ENCODE results near the gene GALNT7. TPM values are rescaled to one million over a fixed set of nuclear protein-coding genes. Genes with fewer than 3 reads are reported as not detected.

GALNT7 gene
- total and polyA plus RNA-seq, 2 of the 13 experiments (the other 11 are each of a cell fraction or from before 2014, with no cell fraction given), result 0.08 to 0.13 TPM

DNA sequence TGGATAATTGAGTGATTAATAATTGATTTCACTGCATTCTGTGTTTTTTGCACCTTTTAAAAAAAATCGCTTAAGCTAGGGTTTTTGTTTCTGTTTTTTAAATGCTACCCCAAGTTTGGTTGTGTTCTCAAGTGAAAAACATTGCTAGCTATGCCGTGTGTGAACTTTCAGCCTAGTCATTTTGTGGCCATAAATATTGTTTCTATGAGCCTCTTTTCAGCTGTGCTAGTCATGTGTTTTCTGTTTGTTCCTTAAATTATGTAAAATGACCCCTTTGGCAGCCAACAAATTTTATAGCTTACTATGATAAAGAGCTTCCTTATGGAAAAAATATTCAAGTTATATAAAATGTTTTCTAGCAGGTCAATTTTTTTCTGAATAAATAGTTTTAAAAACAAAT lies 59.1 kb downstream of the GALNT7 start:
- 19% methylated on average over 2 of the region's 2 CpGs for WGBS (ENCODE audit: low lambda C conversion rate)
- ChIA-PET CTCF (ENCODE audit: low intra/inter-chr PET ratio, low total read pairs) (no interaction called here), POLR2A (no interaction called here)
- no peak overlapping the region for H2AFZ ChIP-seq (ENCODE audit: low read length)
- H3K27ac ChIP-seq (ENCODE audit: extremely low read length, insufficient read depth, low read length), result no peak overlapping the region
- in situ Hi-C loops (cut with HindIII; ENCODE audit: extremely low pct_ligation_motif_present, low pct_unique_long_range_greater_than_20kb) (no loop called here), intact Hi-C loops (cut with micrococcal nuclease; ENCODE audit: unreplicated experiment) (no loop called here)
- FAIRE-seq (no peak), ATAC-seq (no peak), DNase-seq (ENCODE audit: low spot score) (no peak)
- H3K4me1 ChIP-seq (ENCODE audit: insufficient read depth, low read length), result no peaks in the 10 kb centered on the region
- H3K9me3 ChIP-seq (ENCODE audit: low read length), result no peaks in the 10 kb centered on the region
- no peak overlapping the region for H3K4me3 ChIP-seq (replicated peaks in 1 of 3; ENCODE audit: insufficient read depth in 1 of 3, low read depth in 2 of 3, low read length in 3 of 3)
- H3K79me2 ChIP-seq (ENCODE audit: insufficient read depth, low read length), result no peaks in the 10 kb centered on the region
- no TSS peak for BruUV-seq (replicated peaks)
- no peaks in the 10 kb centered on the region for H4K20me1 ChIP-seq (ENCODE audit: insufficient read depth, low read length)
- H3K4me2 ChIP-seq (ENCODE audit: low read depth, low read length), result no peak overlapping the region
- H3K36me3 ChIP-seq (replicated peaks in 1 of 2; ENCODE audit: control insufficient read depth in 1 of 2, insufficient read depth in 2 of 2, low read length in 2 of 2), result no peaks in the 10 kb centered on the region
- 0 out of 5 replicates have a peak, but pooled peaks cover 0 to 4% of the 10 kb centered on the region in 2 experiments for H3K27me3 ChIP-seq (ENCODE audit: control insufficient read depth in 1 of 2, insufficient read depth in 2 of 2, low read length in 2 of 2)
- H3K9ac ChIP-seq (ENCODE audit: insufficient read depth, low read depth, low read length), result no peak overlapping the region
- TF ChIP-seq, protein P1, sequence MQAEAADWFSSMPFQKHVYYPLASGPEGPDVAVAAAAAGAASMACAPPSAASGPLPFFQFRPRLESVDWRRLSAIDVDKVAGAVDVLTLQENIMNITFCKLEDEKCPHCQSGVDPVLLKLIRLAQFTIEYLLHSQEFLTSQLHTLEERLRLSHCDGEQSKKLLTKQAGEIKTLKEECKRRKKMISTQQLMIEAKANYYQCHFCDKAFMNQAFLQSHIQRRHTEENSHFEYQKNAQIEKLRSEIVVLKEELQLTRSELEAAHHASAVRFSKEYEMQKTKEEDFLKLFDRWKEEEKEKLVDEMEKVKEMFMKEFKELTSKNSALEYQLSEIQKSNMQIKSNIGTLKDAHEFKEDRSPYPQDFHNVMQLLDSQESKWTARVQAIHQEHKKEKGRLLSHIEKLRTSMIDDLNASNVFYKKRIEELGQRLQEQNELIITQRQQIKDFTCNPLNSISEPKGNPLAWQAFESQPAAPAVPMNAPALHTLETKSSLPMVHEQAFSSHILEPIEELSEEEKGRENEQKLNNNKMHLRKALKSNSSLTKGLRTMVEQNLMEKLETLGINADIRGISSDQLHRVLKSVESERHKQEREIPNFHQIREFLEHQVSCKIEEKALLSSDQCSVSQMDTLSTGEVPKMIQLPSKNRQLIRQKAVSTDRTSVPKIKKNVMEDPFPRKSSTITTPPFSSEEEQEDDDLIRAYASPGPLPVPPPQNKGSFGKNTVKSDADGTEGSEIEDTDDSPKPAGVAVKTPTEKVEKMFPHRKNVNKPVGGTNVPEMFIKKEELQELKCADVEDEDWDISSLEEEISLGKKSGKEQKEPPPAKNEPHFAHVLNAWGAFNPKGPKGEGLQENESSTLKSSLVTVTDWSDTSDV (CRISPR knock-in tag; IDR thresholded peaks at IDR 0.05), result no peak
- TF ChIP-seq NR2F6 (IDR thresholded peaks at IDR 0.05) (no peak), NR2F6 (CRISPR knock-in tag; IDR thresholded peaks at IDR 0.05) (no peak), HES4 (CRISPR knock-in tag; IDR thresholded peaks at IDR 0.05; ENCODE audit: borderline replicate concordance) (no peak), NAIF1 (CRISPR knock-in tag; IDR thresholded peaks at IDR 0.05; ENCODE audit: borderline replicate concordance) (no peak), ZNF564 (CRISPR knock-in tag; IDR thresholded peaks at IDR 0.05) (no peak), CHD2 (IDR thresholded peaks at IDR 0.05; ENCODE audit: low read depth, low read length) (no peak), TBX2 (CRISPR knock-in tag; IDR thresholded peaks at IDR 0.05; ENCODE audit: borderline replicate concordance) (no peak), ZNF746 (CRISPR knock-in tag; IDR thresholded peaks at IDR 0.05) (no peak), CENPT (CRISPR knock-in tag; IDR thresholded peaks at IDR 0.05; ENCODE audit: low read depth) (no peak)
- TF ChIP-seq, protein P2, sequence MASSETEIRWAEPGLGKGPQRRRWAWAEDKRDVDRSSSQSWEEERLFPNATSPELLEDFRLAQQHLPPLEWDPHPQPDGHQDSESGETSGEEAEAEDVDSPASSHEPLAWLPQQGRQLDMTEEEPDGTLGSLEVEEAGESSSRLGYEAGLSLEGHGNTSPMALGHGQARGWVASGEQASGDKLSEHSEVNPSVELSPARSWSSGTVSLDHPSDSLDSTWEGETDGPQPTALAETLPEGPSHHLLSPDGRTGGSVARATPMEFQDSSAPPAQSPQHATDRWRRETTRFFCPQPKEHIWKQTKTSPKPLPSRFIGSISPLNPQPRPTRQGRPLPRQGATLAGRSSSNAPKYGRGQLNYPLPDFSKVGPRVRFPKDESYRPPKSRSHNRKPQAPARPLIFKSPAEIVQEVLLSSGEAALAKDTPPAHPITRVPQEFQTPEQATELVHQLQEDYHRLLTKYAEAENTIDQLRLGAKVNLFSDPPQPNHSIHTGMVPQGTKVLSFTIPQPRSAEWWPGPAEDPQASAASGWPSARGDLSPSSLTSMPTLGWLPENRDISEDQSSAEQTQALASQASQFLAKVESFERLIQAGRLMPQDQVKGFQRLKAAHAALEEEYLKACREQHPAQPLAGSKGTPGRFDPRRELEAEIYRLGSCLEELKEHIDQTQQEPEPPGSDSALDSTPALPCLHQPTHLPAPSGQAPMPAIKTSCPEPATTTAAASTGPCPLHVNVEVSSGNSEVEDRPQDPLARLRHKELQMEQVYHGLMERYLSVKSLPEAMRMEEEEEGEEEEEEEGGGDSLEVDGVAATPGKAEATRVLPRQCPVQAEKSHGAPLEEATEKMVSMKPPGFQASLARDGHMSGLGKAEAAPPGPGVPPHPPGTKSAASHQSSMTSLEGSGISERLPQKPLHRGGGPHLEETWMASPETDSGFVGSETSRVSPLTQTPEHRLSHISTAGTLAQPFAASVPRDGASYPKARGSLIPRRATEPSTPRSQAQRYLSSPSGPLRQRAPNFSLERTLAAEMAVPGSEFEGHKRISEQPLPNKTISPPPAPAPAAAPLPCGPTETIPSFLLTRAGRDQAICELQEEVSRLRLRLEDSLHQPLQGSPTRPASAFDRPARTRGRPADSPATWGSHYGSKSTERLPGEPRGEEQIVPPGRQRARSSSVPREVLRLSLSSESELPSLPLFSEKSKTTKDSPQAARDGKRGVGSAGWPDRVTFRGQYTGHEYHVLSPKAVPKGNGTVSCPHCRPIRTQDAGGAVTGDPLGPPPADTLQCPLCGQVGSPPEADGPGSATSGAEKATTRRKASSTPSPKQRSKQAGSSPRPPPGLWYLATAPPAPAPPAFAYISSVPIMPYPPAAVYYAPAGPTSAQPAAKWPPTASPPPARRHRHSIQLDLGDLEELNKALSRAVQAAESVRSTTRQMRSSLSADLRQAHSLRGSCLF (CRISPR knock-in tag; IDR thresholded peaks at IDR 0.05; ENCODE audit: borderline replicate concordance), result no peak
- TF ChIP-seq, protein P3, sequence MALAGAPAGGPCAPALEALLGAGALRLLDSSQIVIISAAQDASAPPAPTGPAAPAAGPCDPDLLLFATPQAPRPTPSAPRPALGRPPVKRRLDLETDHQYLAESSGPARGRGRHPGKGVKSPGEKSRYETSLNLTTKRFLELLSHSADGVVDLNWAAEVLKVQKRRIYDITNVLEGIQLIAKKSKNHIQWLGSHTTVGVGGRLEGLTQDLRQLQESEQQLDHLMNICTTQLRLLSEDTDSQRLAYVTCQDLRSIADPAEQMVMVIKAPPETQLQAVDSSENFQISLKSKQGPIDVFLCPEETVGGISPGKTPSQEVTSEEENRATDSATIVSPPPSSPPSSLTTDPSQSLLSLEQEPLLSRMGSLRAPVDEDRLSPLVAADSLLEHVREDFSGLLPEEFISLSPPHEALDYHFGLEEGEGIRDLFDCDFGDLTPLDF (CRISPR knock-in tag; IDR thresholded peaks at IDR 0.05), result no peak
- TF ChIP-seq, protein P4, sequence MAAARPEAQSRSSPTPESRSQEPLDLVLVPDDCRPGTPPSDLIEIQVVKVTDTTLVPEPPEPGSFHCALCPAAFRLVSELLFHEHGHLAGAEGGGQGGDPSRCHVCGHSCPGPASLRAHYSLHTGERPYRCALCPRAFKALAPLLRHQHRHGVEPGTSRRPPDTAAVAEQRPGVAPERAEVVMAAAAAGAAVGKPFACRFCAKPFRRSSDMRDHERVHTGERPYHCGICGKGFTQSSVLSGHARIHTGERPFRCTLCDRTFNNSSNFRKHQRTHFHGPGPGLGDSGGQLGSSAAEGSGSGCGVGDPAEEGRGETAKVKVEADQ (CRISPR knock-in tag; IDR thresholded peaks at IDR 0.05; ENCODE audit: borderline replicate concordance), result no peak
- TF ChIP-seq, protein P5, sequence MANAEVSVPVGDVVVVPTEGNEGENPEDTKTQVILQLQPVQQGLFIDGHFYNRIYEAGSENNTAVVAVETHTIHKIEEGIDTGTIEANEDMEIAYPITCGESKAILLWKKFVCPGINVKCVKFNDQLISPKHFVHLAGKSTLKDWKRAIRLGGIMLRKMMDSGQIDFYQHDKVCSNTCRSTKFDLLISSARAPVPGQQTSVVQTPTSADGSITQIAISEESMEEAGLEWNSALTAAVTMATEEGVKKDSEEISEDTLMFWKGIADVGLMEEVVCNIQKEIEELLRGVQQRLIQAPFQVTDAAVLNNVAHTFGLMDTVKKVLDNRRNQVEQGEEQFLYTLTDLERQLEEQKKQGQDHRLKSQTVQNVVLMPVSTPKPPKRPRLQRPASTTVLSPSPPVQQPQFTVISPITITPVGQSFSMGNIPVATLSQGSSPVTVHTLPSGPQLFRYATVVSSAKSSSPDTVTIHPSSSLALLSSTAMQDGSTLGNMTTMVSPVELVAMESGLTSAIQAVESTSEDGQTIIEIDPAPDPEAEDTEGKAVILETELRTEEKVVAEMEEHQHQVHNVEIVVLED (CRISPR knock-in tag; IDR thresholded peaks at IDR 0.05; ENCODE audit: borderline replicate concordance), result no peak

Measured in HepG2 (cell line).